IPS-15b (cell line): Measurements from ENCODE around the gene CCDC69.
A peak's percentile ranks its signal among the peaks of the same experiment; 100 is the strongest.

Experiments used
- H3K27me3 ChIP-seq: one replicate; pipeline ENCODE4 v1.6.1; 2013; ENCODE audit warnings: low read length; ENCODE audit not compliant: control insufficient read depth, insufficient read depth
- H3K36me3 ChIP-seq: one replicate; pipeline ENCODE4 v1.6.1; 2013; ENCODE audit warnings: low read length; ENCODE audit not compliant: control insufficient read depth, insufficient read depth
- H3K4me1 ChIP-seq: one replicate; pipeline ENCODE4 v1.6.1; 2013; ENCODE audit warnings: mild to moderate bottlenecking, low read length; ENCODE audit not compliant: control insufficient read depth, insufficient read depth
- H3K4me3 ChIP-seq: one replicate; pipeline ENCODE4 v1.5.1; 2013; ENCODE audit warnings: low read depth, low read length
- H3K9ac ChIP-seq: one replicate; pipeline ENCODE4 v1.6.1; 2013; ENCODE audit warnings: low read depth, mild to moderate bottlenecking, low read length
- H3K9me3 ChIP-seq: one replicate; pipeline ENCODE4 v1.6.1; 2013; ENCODE audit warnings: mild to moderate bottlenecking, low read length; ENCODE audit not compliant: control insufficient read depth, insufficient read depth

Gene CCDC69, protein sequence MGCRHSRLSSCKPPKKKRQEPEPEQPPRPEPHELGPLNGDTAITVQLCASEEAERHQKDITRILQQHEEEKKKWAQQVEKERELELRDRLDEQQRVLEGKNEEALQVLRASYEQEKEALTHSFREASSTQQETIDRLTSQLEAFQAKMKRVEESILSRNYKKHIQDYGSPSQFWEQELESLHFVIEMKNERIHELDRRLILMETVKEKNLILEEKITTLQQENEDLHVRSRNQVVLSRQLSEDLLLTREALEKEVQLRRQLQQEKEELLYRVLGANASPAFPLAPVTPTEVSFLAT

DNA sequence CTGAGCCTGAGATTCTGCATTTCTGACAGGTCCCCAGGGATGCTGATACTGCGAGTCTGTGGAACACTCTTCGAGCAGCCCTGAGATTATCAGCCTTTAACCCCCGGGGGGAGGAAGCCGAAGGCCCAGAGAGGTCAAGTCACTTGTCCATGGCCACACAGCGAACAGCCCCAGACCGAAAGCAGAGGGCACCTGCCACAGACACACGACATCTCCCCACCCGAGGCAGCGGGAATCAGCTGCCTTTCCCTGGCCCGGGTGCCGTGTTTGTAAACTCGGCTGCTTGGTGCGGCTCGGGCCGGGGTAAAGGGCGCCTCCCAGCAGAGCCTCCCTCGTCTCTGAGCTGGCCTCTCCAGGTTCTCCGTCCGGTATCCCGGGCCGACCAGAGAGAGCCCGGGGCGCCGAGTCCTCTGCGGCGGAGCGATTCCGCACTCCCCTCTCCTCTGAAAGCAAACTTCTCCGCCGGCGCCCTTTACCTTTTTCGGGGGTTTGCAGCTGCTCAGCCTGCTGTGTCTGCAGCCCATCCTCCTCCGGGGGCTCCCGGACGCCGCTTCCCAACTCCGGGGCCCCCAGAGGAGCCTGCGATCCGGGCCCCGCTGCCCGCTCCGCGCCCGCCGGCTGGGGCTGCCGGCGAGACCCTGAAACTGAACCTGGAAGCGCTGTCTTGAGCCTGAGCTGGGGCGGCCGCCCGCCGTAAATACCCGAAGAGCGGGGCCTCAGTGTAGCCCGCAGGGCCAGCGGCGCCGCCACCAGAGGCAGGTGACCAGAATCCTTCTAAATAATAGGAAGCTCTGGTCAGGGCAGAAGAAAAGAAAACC, at the start of gene CCDC69:
TSS of gene CCDC69 (minus strand) at position 646 of the 818 bp plus-strand sequence. CDS start at position 524, 122 bp downstream.
- Histone ChIP-seq H3K4me1 (peaks cover 10% of the 10 kb centered on the region), H3K36me3 (no peaks in the 10 kb centered on the region), H3K4me3 (peak within 1 kb of the TSS; percentile 86), H3K9ac (peak within 1 kb of the TSS; percentile 47), H3K9me3 (no peaks in the 10 kb centered on the region), H3K27me3 (peaks cover 7% of the 10 kb centered on the region)

DNA sequence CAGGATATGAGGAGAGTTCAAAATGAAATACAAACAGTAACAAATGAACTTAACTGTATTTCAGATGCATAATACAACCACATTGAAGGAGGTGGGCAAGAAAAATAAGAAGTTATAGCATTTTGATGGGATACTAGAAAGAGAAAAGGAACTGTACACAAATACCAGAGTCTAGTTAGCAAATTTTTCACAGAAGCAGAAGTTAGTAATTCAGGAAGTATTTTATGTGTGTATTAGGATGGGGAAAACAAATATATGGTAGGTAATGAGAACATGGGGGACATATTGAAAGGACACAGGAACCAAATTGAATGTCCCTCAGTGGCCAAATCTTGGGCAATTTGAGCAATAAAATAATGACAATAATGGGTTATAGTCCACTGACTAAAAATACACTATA, 47.4 kb upstream of the CCDC69 start:
- no peaks in the 10 kb centered on the region for H3K9me3 ChIP-seq
- H3K36me3 ChIP-seq, result peaks cover 15% of the 10 kb centered on the region
- no peak overlapping the region for H3K4me3 ChIP-seq
- H3K27me3 ChIP-seq, result no peaks in the 10 kb centered on the region
- H3K9ac ChIP-seq, result no peak overlapping the region
- H3K4me1 ChIP-seq, result no peaks in the 10 kb centered on the region

DNA sequence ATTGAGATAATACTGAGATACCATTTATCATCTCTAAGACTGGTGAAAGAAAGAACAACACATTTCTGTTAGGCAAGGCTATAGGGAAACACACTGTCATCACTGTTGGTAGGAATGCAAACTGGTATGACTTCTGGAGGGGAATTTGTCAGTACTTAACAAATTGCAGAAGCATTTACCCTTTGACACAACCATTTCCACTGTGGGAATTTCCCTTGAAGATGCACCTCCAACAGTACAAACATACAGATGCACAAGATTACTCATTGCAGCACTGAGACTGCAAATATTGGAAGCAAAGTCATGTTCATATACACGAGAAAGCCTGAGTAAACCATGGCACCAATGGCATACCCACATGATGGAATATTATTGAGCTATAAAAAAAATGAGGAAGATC, 46.7 kb upstream of the CCDC69 start:
- no peaks in the 10 kb centered on the region for H3K27me3 ChIP-seq
- no peaks in the 10 kb centered on the region for H3K4me1 ChIP-seq
- peaks cover 15% of the 10 kb centered on the region for H3K36me3 ChIP-seq
- no peaks in the 10 kb centered on the region for H3K9me3 ChIP-seq
- no peak overlapping the region for H3K4me3 ChIP-seq
- no peak overlapping the region for H3K9ac ChIP-seq

DNA sequence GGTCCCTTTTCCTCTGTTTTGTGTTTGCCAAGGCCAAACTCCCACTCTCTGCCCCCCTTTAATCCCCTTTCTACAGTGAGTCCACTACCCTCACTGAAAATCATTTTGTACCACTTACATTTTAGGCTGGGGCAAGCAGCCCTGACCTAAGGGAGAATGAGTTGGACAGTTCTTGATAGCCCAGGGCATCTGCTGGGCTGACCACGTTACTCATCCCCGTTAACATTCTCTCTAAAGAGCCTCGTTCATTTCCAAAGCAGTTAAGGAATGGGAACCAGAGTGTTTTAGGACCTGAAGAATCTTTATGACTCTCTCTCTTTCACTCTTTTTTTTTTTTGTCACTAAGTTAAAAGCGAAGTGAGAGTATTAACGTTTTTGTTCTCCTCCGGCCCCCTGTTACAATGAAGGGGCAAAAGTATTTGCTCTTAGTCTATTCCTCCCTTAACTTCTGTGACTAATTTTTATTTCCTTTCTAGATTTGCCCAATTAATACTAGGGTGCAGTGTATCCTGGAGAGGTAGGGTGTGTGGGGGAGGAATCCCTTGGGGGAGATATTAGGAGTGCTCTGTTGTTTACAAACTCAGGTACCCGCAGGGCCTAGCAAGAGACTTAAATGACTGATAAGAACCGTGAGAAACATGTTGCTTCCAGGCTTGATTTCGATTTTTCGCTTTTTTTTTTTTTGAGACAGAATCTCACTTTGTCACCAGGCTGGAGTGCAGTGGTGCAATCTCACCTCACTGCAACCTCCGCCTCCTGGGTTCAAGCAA, 43.8 kb upstream of the CCDC69 start:
- H3K9ac ChIP-seq, result no peak overlapping the region
- H3K9me3 ChIP-seq, result no peaks in the 10 kb centered on the region
- no peaks in the 10 kb centered on the region for H3K27me3 ChIP-seq
- no peak overlapping the region for H3K4me3 ChIP-seq
- no peaks in the 10 kb centered on the region for H3K4me1 ChIP-seq
- peaks cover 19% of the 10 kb centered on the region for H3K36me3 ChIP-seq

DNA sequence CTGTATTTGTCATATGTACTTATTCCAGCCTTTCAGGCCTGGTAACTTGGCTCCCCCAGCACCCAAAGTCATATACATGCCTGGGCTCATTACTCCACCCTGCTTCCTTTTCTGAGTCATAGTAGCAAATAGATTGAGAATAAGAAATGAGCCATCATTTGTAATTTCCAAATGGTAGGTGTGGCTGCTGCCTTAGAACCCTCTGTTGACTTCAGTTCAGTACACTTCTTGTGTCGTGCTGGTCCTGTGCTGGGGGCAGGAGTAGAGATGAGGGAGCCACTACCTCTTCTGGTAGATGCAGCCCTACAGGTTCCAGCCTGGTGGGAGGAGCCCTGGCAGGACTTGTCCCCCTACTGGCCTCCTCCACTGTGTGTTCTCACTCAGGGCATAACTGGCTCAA, 40.2 kb upstream of the CCDC69 start:
- Histone ChIP-seq H3K36me3 (peaks cover 15% of the 10 kb centered on the region), H3K9me3 (no peaks in the 10 kb centered on the region), H3K4me3 (no peak overlapping the region), H3K9ac (no peak overlapping the region), H3K27me3 (no peaks in the 10 kb centered on the region), H3K4me1 (no peaks in the 10 kb centered on the region)

DNA sequence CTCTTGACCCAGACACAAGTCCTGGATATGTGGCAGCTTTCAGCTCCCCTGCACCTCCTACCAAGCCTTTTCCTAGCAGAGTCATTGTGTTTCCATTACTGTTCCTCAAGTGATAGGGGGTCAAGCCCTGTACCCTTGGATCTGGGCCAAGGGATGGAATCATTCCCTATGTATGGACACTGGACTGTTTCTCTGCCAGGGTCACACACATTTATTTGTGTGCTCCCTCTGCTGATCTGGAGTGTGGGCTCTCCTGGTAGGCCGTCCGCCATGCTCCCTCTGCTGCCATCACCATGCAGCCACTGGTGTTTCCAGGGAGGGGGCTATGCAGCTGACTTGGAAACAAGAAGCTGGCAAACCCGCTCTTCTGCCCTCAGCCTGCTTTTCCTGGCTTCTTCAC, 38.6 kb upstream of the CCDC69 start:
- Histone ChIP-seq H3K9me3 (no peaks in the 10 kb centered on the region), H3K4me1 (no peaks in the 10 kb centered on the region), H3K27me3 (no peaks in the 10 kb centered on the region), H3K9ac (no peak overlapping the region), H3K36me3 (peaks cover 11% of the 10 kb centered on the region), H3K4me3 (no peak overlapping the region)

DNA sequence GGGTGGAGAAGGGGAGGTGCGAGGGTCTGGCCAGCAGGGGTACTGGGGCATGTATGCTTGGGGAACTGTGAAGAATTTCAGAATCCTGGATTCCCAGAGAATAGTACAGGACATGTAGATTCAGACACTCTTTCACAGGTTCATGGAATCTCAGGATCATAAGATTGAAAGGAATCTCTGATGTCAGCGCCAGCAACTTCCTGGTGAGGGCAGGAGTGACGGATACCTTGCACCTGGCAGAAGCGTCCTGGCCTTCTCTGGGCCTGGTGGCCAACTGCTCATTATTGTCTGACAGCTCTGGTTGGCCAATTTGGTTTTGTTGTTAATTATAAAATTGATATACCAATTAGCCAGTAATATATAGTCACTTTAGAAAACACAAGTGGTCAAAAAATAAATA, 36.0 kb upstream of the CCDC69 start:
- no peaks in the 10 kb centered on the region for H3K27me3 ChIP-seq
- no peaks in the 10 kb centered on the region for H3K36me3 ChIP-seq
- no peaks in the 10 kb centered on the region for H3K4me1 ChIP-seq
- H3K9ac ChIP-seq, result no peak overlapping the region
- no peaks in the 10 kb centered on the region for H3K9me3 ChIP-seq
- H3K4me3 ChIP-seq, result no peak overlapping the region

DNA sequence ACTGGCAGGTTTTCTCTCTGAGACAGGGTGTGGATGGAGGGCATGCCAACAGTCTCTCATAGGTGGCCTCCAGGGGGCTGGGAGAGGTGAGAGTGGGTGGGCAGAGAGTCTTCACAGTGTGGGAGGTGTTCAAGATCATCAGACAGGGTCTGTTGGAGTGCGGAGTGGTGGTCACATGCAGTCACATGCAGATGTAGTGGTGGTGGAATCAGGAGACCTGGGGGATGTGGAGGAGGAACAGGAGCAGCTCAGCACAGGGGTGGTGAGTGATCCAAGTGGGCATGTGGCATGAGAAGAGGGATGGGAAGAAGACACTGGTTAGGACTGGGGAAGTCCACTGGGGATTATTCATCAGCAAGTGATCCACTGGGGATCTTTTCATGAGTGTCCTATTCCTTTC, 34.9 kb upstream of the CCDC69 start:
- Histone ChIP-seq H3K4me1 (peaks cover 3% of the 10 kb centered on the region), H3K4me3 (no peak overlapping the region), H3K9ac (no peak overlapping the region), H3K27me3 (no peaks in the 10 kb centered on the region), H3K36me3 (no peaks in the 10 kb centered on the region), H3K9me3 (no peaks in the 10 kb centered on the region)

DNA sequence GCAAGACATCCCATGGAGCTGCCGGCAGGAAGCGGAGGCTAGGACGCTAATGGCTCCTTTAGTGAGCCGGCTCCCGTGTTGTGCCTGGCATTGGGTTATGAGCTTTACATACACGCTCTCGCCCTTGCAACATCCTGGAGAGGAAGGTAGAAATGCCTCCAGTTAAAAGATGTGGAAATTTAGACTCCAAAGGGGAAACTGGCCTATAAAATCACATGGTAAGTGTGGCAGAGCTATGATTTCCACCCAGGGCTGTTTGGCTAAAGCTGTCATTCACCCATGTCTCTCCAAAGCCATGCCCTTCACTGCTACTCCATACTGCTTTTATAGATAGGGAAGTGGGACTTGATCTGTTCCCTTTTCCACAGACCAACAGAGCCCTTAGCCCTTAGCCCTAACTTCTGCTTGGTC, 34.3 kb upstream of the CCDC69 start:
- Histone ChIP-seq H3K27me3 (no peaks in the 10 kb centered on the region), H3K9me3 (no peaks in the 10 kb centered on the region), H3K36me3 (no peaks in the 10 kb centered on the region), H3K4me3 (no peak overlapping the region), H3K9ac (no peak overlapping the region), H3K4me1 (peaks cover 3% of the 10 kb centered on the region)

DNA sequence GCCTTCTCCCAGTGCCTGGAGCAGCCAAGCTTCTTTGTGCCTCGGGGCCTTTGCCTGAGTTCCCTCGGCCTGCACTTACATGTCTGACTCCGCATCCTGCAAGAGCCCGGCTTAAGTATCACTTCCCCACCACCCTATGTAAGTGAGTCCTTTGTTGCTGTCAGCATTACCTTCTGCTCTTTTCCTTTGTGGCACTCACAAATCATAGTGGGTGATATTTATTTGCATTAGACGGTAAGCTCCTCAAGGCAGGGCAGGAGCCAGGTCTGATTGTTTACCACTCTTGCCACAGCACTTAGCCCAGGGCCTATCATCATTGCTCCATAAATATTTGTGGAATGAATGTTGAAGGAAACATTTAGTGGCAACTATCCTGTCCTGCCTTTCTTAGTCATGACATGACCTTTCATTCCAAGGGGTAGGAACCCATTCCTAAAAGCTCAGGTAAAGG, 33.9 kb upstream of the CCDC69 start:
- Histone ChIP-seq H3K27me3 (no peaks in the 10 kb centered on the region), H3K4me3 (no peak overlapping the region), H3K9me3 (no peaks in the 10 kb centered on the region), H3K36me3 (no peaks in the 10 kb centered on the region), H3K4me1 (peaks cover 3% of the 10 kb centered on the region), H3K9ac (no peak overlapping the region)

DNA sequence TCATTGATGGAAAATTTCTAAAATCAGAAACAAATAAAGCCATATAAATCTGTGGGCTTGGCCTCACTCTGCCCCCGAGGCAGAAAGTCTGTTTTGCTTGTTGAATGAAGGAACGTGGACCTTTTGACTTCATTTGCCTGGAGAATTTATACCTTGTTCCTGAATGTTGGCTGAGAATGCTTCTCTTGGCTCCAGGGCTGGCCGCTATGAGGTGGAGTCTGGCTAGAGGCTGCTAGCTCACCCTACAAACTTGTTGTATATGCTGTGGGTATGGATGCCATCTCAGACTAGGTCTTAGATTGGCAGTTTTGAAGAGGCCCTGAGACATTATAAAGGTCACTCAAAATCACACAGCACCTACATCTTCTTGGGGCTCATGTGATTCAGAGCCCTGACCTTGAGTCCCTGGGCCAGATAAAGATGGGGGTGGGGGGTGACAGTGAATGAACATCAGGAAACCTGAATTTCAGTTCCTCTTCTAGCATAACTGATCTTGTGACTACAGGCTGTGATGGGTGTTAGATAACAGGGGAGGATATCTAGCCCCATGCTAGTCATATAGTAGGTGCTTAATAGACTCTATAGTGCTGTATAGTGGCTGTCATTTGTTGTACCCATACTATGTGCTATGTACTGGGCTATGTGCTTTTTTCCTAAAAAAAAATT, 31.9 kb upstream of the CCDC69 start:
- H3K9ac ChIP-seq, result no peak overlapping the region
- H3K36me3 ChIP-seq, result no peaks in the 10 kb centered on the region
- peaks cover 8% of the 10 kb centered on the region for H3K4me1 ChIP-seq
- no peak overlapping the region for H3K4me3 ChIP-seq
- no peaks in the 10 kb centered on the region for H3K9me3 ChIP-seq
- H3K27me3 ChIP-seq, result no peaks in the 10 kb centered on the region
